Activated CD4-positive, alpha-beta T cell treated with anti-CD3 and anti-CD28 coated beads, Interleukin-2, Interleukin-6, amounts not matched to agents 100 ng/mL and 50 ng/mL, durations not matched to agents 16 hours and 8 hours (primary cell): ENCODE results near the gene TAF1B.

Experiments
- DNase-seq: peaks from one replicate; pipeline ENCODE4 v3.0.0-alpha.2; 2020

TAF1B gene

DNA sequence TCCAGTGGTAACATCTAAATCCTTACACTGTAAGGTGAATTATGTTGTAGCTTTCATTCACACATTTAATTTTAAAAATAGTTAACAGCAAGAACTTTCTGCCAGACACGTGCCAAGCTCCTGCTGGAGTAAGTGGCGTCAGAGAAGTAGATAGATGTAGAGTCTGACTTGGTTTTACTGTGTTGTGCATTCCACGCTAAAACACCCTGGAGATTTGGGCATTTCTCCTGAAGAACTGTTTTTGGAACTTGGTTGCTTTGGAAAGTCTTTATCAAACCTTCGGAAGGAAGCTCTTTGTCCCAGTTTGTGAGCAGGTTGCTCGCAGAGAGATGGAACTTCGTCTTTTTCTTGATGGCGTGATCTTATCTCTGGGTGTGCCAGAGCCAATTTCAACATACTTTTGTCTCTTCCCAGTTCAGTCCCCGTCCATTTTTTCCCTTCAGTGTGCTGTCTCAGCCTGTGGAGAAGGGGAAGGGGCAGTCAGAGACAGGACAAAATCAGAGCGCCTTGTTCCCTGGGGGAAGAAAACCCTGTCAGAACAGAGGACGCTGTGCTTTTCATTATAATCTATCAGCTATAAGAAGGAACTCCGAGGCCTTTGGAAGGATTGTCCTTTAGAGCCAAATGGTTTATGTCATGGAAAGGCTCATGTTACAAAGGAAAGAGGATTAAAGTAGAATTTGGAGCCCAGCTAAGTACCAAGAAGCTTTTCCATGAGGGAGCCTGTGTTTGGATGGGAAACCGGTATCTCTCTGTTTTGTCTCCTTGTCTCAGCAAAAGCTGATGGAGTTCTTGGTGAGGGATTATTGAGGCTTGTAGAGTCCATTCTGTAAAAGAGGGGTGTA lies 127.1 kb downstream of the TAF1B start:
- DNase-seq: no peak

DNA sequence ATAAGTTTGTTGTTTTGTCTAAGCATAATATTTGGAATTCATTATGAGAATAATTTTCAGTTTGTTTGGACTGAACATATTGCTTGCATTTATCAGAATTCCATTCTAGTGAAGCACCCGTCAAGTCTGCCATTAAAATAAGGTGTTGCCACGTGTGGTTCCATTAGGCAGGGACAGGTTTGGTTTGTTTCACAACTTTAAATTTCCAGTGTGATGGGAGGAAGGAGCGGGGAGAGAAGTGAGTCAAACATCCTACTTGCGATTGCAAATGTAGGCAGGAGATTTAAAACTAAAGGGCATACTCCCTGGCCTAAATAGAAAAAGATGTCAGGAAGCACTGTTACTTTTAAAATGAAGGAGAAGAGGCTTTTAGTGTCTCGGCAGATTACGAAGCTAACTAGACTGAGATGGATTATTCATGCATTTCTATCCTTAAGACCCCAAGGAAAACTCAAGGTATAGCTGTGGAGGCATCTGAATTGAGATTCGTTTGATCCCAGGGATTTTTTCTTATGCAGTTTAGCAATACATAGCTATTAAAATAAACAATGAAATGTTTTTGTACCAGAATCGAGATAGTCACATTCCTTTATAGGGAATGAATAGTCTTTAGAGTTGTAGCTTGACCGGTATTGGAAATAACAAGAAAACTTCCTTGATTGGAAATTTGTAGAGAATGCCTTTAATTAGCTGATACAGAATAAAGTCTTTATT lies 128.0 kb downstream of the TAF1B start:
- DNase-seq: no peak

DNA sequence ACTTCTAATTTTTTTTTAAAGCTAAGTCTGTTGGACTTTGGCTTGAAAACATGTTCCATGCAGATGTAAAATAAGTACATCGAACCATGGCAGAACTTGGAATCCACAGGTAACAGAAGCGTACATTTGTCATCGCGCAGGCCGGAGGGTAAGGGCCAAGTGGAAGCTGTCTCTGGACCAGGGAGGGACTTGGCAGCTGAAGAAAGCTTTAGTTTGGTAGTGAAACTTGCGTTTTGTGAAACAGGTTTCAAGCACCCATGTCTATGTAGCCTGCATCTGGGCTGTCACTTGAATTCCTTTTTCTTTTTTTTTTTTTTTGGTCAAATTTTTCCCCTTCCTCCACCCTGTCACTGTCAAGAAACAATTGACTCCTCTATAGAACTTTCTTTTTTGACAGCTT lies 128.6 kb downstream of the TAF1B start:
- DNase-seq: no peak

DNA sequence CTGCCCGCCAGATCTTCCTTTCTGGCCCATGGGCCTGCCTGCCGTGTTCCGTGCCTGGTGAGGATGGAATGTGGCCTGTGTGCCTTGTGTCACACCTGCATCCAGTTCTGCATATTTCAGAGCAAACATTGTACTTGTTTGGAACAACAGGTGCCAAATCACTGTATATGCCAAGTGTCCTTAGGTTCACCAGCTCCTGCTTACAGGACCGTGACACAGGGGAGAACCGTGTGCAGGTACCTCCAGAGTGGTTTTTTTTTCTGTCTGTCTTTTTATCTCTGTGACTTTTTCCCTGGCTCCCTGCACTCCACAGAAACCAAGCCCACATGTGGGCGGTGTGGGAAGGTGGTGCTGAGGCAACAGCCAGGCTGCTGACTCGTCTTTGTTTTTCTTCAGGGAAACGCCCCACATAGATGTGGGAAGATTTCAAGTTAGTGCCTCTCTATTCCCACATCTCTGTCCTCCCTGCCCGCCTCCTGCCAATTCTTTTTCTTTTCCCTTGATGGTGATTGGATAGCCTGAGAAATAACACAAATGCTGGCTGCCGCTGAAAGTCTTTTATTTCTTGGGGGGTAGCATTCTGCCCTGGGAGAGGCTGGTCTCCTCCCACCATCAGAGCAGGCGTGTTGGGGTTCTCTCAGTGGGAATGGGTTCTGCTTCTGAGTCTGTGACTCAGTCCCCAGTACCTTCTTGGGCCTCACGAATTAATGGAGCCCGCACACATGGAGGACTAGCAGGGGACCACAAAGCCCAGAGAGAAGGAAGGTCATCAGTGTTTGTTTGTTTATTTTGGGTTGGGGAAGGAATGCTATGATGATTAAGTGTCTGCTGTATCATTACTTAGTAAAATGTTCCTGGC lies 129.6 kb downstream of the TAF1B start:
- no peak for DNase-seq

DNA sequence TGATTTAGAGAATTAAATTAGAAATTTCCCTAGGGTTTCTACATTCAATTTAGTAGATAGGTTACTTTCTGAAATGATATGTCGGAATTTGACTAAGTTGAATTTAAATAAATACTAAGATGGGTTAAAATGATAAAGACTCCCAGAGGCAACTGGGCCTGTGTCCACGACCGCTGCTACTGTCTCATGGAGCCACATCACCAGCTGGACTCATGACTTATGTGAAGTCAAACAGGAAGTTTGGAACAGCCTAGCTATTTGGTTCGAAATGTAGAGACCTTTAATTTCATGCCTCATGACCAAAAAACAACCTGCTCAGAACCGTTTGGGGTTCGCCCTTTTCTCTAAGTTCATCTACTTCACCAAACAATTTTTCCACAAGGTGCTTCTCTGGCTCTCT lies 130.4 kb downstream of the TAF1B start:
- no peak for DNase-seq

DNA sequence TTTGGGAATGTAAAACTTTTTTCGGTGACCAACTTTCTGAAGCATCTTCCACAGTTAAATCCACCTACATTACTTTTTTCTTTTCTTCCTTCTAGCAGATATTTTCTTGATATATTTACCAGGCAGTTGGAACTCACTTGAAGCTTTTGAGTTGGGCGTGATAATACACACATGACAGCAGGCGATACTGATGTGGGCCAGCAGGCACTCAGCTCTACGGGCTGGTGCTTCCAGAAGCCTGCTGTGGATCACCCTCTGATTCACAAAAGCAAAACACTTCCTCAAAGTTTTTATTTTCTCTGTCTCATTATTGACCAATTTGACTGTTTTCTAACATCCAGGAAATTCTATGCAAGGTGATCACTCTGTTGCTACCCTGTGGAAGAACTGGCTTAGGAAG lies 131.1 kb downstream of the TAF1B start:
- no peak for DNase-seq

DNA sequence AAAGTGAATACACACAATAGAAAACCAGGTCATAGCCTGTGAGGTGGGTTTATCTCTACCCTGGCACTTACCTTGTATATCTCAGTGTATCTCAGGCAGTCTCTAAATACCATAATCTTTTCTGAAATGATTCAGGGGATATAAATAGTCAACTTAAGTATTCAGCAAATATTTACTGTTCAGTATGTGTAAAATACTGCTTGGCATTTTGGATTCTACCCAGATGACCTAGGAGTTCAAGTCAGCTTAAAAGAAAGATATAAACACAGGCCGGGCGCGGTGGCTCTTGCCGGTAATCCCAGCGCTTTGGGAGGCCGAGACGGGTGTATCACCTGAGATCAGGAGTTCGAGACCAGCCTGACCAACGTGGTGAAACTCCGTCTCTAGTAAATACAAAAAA lies 132.1 kb downstream of the TAF1B start:
- no peak for DNase-seq

DNA sequence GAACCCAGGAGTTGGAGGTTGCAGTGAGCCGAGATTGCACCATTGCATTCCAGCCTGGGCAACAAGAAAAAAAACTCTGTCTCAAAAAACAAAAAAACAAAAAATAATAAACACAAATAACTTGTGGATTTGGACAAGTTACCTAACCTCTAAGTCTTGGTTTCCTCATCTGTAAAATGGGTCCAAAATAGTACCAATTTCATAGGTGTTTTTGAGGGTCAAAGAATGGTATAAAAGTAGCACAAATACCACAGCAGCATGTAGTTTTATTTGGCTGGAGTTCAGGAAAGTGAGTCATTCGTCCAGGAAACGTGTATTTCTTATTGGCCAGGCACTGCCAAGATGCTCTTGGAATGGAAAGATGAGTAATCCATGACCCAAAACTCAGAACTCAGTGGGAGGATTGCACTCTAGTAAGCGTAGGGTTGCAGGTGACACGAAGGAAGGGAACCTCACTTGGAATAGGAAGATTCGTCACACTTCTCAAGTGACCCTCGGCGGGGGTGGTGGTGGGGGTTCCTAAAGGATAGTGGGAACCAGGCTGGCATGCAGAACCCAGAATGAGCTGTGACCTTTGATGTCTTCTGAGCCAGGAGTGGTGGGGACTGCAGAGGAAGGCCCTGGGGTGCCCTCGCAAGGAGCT lies 132.7 kb downstream of the TAF1B start:
- DNase-seq: peak; percentile 63

DNA sequence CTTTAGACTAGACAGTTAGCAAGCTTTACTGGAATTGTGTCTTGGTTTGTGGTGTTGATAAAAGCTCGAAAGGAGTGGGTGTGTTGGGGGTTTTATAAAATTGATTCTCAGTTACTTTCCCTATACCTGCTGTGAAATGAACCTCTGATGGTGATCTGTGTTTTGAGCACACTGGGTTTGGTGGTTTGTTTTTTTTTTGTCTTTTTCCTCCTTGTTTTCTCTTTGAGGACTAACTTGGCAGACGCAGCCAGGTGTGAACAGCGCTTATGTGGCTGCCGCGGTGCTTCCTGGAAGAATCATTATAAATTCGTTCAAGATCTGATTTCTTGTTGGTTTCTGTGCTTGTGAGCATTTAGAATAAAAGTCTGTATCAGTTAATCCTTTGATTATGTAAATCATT lies 136.7 kb downstream of the TAF1B start:
- no peak for DNase-seq

DNA sequence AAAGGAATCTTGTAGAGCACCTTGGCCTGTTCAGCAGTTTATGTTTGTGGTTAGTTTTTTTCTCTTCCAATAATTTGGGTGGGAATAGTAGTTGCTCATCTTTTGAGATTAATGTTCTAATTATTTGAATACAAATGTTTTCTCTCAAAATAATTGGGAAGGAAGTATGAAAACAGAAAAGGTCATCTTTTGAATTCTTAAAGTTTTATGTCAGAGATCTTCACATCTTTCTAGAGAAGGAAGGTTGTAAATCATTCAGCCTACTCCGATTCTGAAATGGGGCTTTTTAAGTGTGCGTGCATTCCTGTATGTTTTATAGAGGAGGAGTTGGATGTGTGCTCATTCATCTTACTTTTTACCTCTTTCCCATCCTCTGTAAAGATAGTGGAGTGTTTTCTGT lies 137.2 kb downstream of the TAF1B start:
- no peak for DNase-seq

DNA sequence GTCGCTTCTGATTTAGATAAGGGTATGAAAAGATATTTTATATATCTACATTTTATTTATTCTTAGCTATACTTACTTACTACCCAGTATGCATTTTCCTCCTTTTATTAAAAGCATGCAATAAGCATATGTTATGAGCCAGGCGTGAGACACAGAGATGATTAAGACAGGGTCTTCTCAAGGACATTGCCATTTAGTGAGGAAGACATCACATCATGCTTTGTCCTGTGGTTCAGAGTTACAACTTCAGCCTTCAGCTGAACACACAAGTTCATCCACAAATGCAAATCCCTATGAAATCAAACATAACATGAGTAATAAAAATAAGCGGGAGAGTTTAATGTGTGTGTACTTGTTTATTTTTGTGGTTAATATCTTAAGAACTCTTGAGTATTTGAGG lies 138.4 kb downstream of the TAF1B start:
- DNase-seq: no peak

DNA sequence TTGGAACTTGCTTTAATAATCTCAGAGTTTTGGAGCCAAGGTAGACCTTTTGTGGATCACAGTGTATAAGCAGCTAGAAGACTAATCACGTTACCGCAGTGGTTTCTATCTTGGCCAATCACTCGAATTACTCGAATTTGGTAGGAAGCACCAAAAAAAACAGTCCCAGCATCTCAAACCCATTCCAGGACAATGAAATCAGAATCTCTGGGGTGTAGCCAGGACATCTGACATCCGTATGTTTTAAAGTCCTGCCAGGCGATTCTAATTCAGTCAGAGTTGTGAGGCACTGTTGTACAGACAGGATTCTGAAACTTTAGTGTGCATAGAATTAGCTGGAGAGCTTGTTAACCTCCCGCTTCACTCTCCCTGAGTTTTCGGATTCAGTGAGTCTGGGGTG lies 139.0 kb downstream of the TAF1B start:
- no peak for DNase-seq

DNA sequence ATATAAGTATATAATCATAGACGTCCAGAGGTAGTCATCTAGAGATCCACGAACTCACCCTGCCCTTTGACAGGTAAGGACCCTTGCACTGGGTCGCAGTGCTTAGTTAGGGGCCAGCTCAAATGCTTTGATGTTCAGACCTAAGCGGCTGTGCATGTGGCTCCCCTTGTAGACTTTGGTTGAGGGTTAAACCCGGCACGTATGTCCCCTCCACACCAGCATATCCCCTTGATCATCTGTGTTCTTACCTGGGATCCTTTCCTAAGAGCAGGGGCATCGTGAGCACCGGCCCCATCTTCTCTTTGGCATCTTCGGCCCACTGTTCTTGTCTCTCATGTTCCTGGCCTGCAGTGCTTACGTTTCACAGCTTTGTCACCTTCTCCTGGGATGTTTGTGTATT lies 139.6 kb downstream of the TAF1B start:
- no peak for DNase-seq

DNA sequence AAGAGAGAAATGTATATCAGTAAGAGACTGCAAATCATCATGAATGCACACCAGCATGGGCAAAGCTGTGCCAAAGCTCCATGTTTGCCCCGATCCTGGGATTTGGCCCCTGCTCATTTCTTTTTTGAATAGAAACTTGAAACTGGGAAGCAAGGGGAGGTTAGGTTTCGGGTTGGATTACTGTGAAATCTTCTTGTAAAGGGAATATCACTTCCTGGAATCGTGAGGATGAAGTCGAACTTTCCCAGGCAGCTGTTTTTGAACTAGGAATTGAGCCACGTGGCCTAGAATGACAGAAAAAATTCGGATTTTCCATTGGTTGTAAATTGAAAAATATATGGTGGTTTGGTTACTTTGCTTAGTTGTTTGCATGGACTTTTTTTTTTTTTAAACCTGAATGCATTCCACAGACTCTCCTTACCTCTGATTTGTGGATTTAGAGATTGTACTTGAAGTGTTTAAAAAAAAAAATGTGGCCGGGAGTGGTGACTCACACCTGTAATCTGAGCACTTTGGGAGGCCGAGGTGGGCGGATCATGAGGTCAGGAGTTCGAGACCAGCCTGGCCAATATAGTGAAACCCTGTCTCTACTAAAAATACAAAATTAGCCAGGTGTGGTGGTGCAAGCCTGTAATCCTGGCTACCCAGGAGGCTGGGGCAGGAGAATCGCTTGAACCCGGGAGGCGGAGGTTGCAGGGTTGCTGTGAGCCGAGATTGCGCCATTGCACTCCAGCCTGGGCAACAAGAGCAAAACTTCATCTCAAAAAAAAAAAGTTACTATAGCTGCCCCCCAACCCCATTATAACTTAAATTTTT lies 140.3 kb downstream of the TAF1B start:
- DNase-seq: no peak
